Measurements from ENCODE around the gene EAPP. TPM values are rescaled to one million over a fixed set of nuclear protein-coding genes. Genes with fewer than 3 reads are reported as not detected.

EAPP gene
- total and polyA plus RNA-seq, 2 of the 13 experiments (the other 11 are each of a cell fraction or from before 2014, with no cell fraction given), result 68.7 to 110 TPM

DNA sequence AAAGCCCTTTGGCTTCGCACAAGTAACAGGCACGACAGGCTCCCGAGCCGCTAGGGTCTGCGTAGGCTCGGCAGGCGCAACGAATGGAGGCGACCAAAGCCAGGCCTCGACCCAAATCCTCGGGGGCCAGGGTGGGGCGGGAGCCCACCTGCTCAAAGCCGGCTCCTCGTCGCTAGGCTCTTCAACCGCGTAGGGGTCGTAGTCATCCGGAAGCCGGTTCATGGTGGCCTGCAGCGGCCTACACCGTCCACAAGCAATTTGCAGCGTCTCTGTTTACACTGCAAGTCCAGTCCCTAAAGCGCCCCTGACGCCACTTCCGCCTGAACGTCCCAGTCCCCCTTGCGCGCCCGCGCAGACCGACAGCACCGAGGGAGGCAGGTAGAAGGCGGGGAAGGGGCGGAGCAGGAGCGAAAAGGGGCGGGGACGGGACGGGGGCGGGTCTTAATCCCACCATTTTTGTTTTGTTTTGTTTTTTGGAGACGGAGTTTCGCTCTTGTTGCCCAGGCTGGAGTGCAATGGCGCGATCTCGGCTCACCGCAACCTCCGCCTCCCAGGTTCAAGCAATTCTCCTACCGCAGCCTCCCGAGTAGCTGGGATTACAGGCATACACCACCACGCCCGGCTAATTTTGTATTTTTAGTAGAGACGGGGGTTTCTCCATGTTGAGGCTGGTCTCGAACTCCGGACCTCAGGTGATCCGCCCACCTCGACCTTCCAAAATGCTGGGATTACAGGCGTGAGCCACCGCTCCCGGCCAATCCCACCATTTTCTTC lies at the start of gene EAPP (continued):
- TF ChIP-seq ATAD3A (CRISPR knock-in tag; IDR thresholded peaks at IDR 0.05), result peak; percentile 97
- TF ChIP-seq NPAS2 (CRISPR knock-in tag; IDR thresholded peaks at IDR 0.05; ENCODE audit: borderline replicate concordance), result no peak
- TF ChIP-seq ZNF207 (IDR thresholded peaks at IDR 0.05; ENCODE audit: borderline replicate concordance), result no peak
- peak; percentile 95 for TF ChIP-seq AGO2 (optimal IDR thresholded peaks at IDR 0.05; ENCODE audit: low read depth, low read length)
- TF ChIP-seq YY1 (IDR thresholded peaks at IDR 0.05; ENCODE audit: insufficient read depth, insufficient replicate concordance, low read depth, low read length), result peak; percentile 91
- TF ChIP-seq, protein P1, sequence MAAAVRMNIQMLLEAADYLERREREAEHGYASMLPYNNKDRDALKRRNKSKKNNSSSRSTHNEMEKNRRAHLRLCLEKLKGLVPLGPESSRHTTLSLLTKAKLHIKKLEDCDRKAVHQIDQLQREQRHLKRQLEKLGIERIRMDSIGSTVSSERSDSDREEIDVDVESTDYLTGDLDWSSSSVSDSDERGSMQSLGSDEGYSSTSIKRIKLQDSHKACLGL (CRISPR knock-in tag; IDR thresholded peaks at IDR 0.05), result peak; percentile 96
- TF ChIP-seq, protein P2, sequence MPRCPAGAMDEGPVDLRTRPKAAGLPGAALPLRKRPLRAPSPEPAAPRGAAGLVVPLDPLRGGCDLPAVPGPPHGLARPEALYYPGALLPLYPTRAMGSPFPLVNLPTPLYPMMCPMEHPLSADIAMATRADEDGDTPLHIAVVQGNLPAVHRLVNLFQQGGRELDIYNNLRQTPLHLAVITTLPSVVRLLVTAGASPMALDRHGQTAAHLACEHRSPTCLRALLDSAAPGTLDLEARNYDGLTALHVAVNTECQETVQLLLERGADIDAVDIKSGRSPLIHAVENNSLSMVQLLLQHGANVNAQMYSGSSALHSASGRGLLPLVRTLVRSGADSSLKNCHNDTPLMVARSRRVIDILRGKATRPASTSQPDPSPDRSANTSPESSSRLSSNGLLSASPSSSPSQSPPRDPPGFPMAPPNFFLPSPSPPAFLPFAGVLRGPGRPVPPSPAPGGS (CRISPR knock-in tag; IDR thresholded peaks at IDR 0.05), result peak; percentile 90; the same call in 1 of the 2 replicates
- TF ChIP-seq JUNB (CRISPR knock-in tag; IDR thresholded peaks at IDR 0.05; ENCODE audit: borderline replicate concordance), result 0 out of 2 replicates have a peak, but pooled peaks have one; percentile 56
- TF ChIP-seq, protein P3, sequence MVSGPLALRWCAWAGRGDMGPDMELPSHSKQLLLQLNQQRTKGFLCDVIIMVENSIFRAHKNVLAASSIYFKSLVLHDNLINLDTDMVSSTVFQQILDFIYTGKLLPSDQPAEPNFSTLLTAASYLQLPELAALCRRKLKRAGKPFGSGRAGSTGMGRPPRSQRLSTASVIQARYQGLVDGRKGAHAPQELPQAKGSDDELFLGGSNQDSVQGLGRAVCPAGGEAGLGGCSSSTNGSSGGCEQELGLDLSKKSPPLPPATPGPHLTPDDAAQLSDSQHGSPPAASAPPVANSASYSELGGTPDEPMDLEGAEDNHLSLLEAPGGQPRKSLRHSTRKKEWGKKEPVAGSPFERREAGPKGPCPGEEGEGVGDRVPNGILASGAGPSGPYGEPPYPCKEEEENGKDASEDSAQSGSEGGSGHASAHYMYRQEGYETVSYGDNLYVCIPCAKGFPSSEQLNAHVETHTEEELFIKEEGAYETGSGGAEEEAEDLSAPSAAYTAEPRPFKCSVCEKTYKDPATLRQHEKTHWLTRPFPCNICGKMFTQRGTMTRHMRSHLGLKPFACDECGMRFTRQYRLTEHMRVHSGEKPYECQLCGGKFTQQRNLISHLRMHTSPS (CRISPR knock-in tag; IDR thresholded peaks at IDR 0.05; ENCODE audit: low read depth), result no peak; the same call in 1 of the 2 replicates
- no peak for TF ChIP-seq SYNCRIP (IDR thresholded peaks at IDR 0.05; ENCODE audit: insufficient read depth, low read depth, low read length)
- TF ChIP-seq CREB1 (IDR thresholded peaks at IDR 0.05), result peak; percentile 95
- peak; percentile 96; the same call in 1 of the 2 replicates for TF ChIP-seq CREB1 (CRISPR knock-in tag; IDR thresholded peaks at IDR 0.05)
- peak; percentile 91 for TF ChIP-seq BCL6 (CRISPR knock-in tag; IDR thresholded peaks at IDR 0.05)
- TF ChIP-seq FOXA1 (IDR thresholded peaks at IDR 0.05), result peak; percentile 95
- peak; percentile 100 for TF ChIP-seq FOXA1 (CRISPR knock-in tag; IDR thresholded peaks at IDR 0.05)
- TF ChIP-seq MED13 (CRISPR knock-in tag; IDR thresholded peaks at IDR 0.05), result peak; percentile 82
- TF ChIP-seq, protein P4, sequence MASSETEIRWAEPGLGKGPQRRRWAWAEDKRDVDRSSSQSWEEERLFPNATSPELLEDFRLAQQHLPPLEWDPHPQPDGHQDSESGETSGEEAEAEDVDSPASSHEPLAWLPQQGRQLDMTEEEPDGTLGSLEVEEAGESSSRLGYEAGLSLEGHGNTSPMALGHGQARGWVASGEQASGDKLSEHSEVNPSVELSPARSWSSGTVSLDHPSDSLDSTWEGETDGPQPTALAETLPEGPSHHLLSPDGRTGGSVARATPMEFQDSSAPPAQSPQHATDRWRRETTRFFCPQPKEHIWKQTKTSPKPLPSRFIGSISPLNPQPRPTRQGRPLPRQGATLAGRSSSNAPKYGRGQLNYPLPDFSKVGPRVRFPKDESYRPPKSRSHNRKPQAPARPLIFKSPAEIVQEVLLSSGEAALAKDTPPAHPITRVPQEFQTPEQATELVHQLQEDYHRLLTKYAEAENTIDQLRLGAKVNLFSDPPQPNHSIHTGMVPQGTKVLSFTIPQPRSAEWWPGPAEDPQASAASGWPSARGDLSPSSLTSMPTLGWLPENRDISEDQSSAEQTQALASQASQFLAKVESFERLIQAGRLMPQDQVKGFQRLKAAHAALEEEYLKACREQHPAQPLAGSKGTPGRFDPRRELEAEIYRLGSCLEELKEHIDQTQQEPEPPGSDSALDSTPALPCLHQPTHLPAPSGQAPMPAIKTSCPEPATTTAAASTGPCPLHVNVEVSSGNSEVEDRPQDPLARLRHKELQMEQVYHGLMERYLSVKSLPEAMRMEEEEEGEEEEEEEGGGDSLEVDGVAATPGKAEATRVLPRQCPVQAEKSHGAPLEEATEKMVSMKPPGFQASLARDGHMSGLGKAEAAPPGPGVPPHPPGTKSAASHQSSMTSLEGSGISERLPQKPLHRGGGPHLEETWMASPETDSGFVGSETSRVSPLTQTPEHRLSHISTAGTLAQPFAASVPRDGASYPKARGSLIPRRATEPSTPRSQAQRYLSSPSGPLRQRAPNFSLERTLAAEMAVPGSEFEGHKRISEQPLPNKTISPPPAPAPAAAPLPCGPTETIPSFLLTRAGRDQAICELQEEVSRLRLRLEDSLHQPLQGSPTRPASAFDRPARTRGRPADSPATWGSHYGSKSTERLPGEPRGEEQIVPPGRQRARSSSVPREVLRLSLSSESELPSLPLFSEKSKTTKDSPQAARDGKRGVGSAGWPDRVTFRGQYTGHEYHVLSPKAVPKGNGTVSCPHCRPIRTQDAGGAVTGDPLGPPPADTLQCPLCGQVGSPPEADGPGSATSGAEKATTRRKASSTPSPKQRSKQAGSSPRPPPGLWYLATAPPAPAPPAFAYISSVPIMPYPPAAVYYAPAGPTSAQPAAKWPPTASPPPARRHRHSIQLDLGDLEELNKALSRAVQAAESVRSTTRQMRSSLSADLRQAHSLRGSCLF (CRISPR knock-in tag; IDR thresholded peaks at IDR 0.05; ENCODE audit: borderline replicate concordance), result 0 out of 2 replicates have a peak, but pooled peaks have one; percentile 63
